ENCODE results near the gene KCNG2.

KCNG2 gene

GRCh38 chr18:79798999-79799370 lies 1.2 kb downstream of the KCNG2 start:
- Histone ChIP-seq H3K36me3 (ENCODE audit: low read depth) (no peaks in the 10 kb centered on the region), H3K9me3 (ENCODE audit: severe bottlenecking) (no peaks in the 10 kb centered on the region), H3K27ac (ENCODE audit: poor library complexity, severe bottlenecking) (no peak overlapping the region), H3K4me3 (ENCODE audit: severe bottlenecking) (peak overlapping the region; percentile 26), H3K27me3 (ENCODE audit: insufficient read depth, poor library complexity, severe bottlenecking) (peaks cover 37% of the 10 kb centered on the region), H3K4me1 (ENCODE audit: insufficient read depth, poor library complexity, severe bottlenecking) (peaks cover 4% of the 10 kb centered on the region)
- no peak for ATAC-seq (ENCODE audit: low read depth)
- TF ChIP-seq CTCF (IDR thresholded peaks at IDR 0.05; ENCODE audit: poor library complexity, severe bottlenecking), result no peak
- no peak for DNase-seq (ENCODE audit: low spot score)

- Histone ChIP-seq H3K27me3 (ENCODE audit: insufficient read depth, poor library complexity, severe bottlenecking) (peaks cover 37% of the 10 kb centered on the region), H3K4me3 (ENCODE audit: severe bottlenecking) (no peak overlapping the region), H3K27ac (ENCODE audit: poor library complexity, severe bottlenecking) (no peak overlapping the region), H3K36me3 (ENCODE audit: low read depth) (no peaks in the 10 kb centered on the region), H3K4me1 (ENCODE audit: insufficient read depth, poor library complexity, severe bottlenecking) (peaks cover 4% of the 10 kb centered on the region), H3K9me3 (ENCODE audit: severe bottlenecking) (no peaks in the 10 kb centered on the region)
- ATAC-seq (ENCODE audit: low read depth), result no peak
- peak; percentile 64 for DNase-seq (ENCODE audit: low spot score)
- TF ChIP-seq CTCF (IDR thresholded peaks at IDR 0.05; ENCODE audit: poor library complexity, severe bottlenecking), result no peak
These were observed 2.1 kb downstream of the KCNG2 start for GRCh38 chr18:79799619-79800370.

GRCh38 chr18:79800371-79801180 lies 2.8 kb downstream of the KCNG2 start:
- no peaks in the 10 kb centered on the region for H3K36me3 ChIP-seq (ENCODE audit: low read depth)
- peaks cover 37% of the 10 kb centered on the region for H3K27me3 ChIP-seq (ENCODE audit: insufficient read depth, poor library complexity, severe bottlenecking)
- H3K4me3 ChIP-seq (ENCODE audit: severe bottlenecking), result no peak overlapping the region
- H3K9me3 ChIP-seq (ENCODE audit: severe bottlenecking), result no peaks in the 10 kb centered on the region
- H3K27ac ChIP-seq (ENCODE audit: poor library complexity, severe bottlenecking), result no peak overlapping the region
- TF ChIP-seq CTCF (IDR thresholded peaks at IDR 0.05; ENCODE audit: poor library complexity, severe bottlenecking), result no peak
- ATAC-seq (ENCODE audit: low read depth) (no peak), DNase-seq (ENCODE audit: low spot score) (peak; percentile 55)
- peaks cover 4% of the 10 kb centered on the region for H3K4me1 ChIP-seq (ENCODE audit: insufficient read depth, poor library complexity, severe bottlenecking)

GRCh38 chr18:79801217-79801616 lies 3.5 kb downstream of the KCNG2 start:
- Histone ChIP-seq H3K27me3 (ENCODE audit: insufficient read depth, poor library complexity, severe bottlenecking) (peaks cover 33% of the 10 kb centered on the region), H3K4me3 (ENCODE audit: severe bottlenecking) (no peak overlapping the region), H3K36me3 (ENCODE audit: low read depth) (no peaks in the 10 kb centered on the region), H3K9me3 (ENCODE audit: severe bottlenecking) (no peaks in the 10 kb centered on the region), H3K27ac (ENCODE audit: poor library complexity, severe bottlenecking) (no peak overlapping the region), H3K4me1 (ENCODE audit: insufficient read depth, poor library complexity, severe bottlenecking) (no peaks in the 10 kb centered on the region)
- ATAC-seq (ENCODE audit: low read depth), result no peak
- TF ChIP-seq CTCF (IDR thresholded peaks at IDR 0.05; ENCODE audit: poor library complexity, severe bottlenecking), result no peak
- DNase-seq (ENCODE audit: low spot score), result no peak

All from RWPE2 (cell line).